HG03342 (cell line): ENCODE data around the gene SGMS1.

ENCODE experiments used
- ATAC-seq: cut with Tn5 transposase; IDR thresholded peaks from one replicate; pipeline ENCODE4 v1.9.1; 2021; ENCODE audit warnings: mild to moderate bottlenecking, moderate library complexity; ENCODE audit not compliant: unreplicated experiment

Gene SGMS1

GRCh38 chr10:50613726-50614443 is 9.9 kb downstream of the SGMS1 start:
- no peak for ATAC-seq

GRCh38 chr10:50613150-50613549 is 10.6 kb downstream of the SGMS1 start:
- ATAC-seq = peak; percentile 46

- no peak for ATAC-seq
These were observed 13.4 kb downstream of the SGMS1 start for GRCh38 chr10:50610368-50610767.

- no peak for ATAC-seq
These were observed 16.3 kb downstream of the SGMS1 start for GRCh38 chr10:50607356-50607925.

GRCh38 chr10:50605951-50606270 is 17.8 kb downstream of the SGMS1 start:
- no peak for ATAC-seq

GRCh38 chr10:50605269-50605950 is 18.3 kb downstream of the SGMS1 start:
- peak; percentile 81 for ATAC-seq

GRCh38 chr10:50604809-50605208 is 18.9 kb downstream of the SGMS1 start:
- ATAC-seq = no peak

- ATAC-seq = peak; percentile 58
These were observed 19.6 kb downstream of the SGMS1 start for GRCh38 chr10:50604049-50604640.

GRCh38 chr10:50603151-50603850 is 20.5 kb downstream of the SGMS1 start:
- ATAC-seq = no peak

- ATAC-seq = no peak
These were observed 21.8 kb downstream of the SGMS1 start for GRCh38 chr10:50601974-50602373.

GRCh38 chr10:50600831-50601477 is 22.8 kb downstream of the SGMS1 start:
- ATAC-seq = no peak

GRCh38 chr10:50600286-50600685 is 23.5 kb downstream of the SGMS1 start:
- ATAC-seq = no peak

GRCh38 chr10:50596897-50597296 is 26.9 kb downstream of the SGMS1 start:
- ATAC-seq = no peak

- no peak for ATAC-seq
These were observed 27.3 kb downstream of the SGMS1 start for GRCh38 chr10:50596456-50596855.

- no peak for ATAC-seq
These were observed 28.0 kb downstream of the SGMS1 start for GRCh38 chr10:50595785-50596184.

GRCh38 chr10:50593523-50594376 is 30.0 kb downstream of the SGMS1 start:
- ATAC-seq = no peak

- no peak for ATAC-seq
These were observed 30.8 kb downstream of the SGMS1 start for GRCh38 chr10:50592961-50593418.

GRCh38 chr10:50590935-50591334 is 32.8 kb downstream of the SGMS1 start:
- ATAC-seq = no peak

GRCh38 chr10:50586740-50587088 is 37.0 kb downstream of the SGMS1 start:
- ATAC-seq = no peak
